Effector memory CD8-positive, alpha-beta T cell (primary cell): ENCODE results near the gene HOXB2.
"Not testable (repeated sequence)": the region's sequence is repeated elsewhere in the genome, so short reads cannot be mapped to it uniquely, and the experiment has no call there.

Source experiments
- ATAC-seq: fragments of 150-1000 bp; cut with Tn5 transposase; replicated peaks from 2 replicates; pipeline ENCODE4 v1.10.0; 2021; ENCODE audit warnings: mild to moderate bottlenecking, moderate library complexity
- DNase-seq, 3 experiments: peaks; one replicate each; pipeline ENCODE4 v3.0.0; 2021
- H3K27ac Mint-ChIP-seq, 2 donors: one replicate each; pipeline ENCODE4 v1.8.0; 2022; ENCODE audit warnings: mild to moderate bottlenecking in 2 of 2, mixed read lengths in 2 of 2, moderate library complexity in 2 of 2
- H3K27me3 Mint-ChIP-seq, 2 donors: one replicate each; pipeline ENCODE4 v1.8.0; 2022; ENCODE audit warnings: mixed read lengths in 2 of 2
- H3K36me3 Mint-ChIP-seq: one replicate; pipeline ENCODE4 v1.8.0; 2022; ENCODE audit warnings: mild to moderate bottlenecking, moderate library complexity, mixed read lengths; ENCODE audit not compliant: insufficient read depth
- H3K4me1 Mint-ChIP-seq, 2 donors: one replicate each; pipeline ENCODE4 v1.8.0; 2022; ENCODE audit warnings: low read depth in 2 of 2, mixed read lengths in 2 of 2
- H3K4me3 Mint-ChIP-seq, 2 donors: one replicate each; pipeline ENCODE4 v1.8.0; 2022; ENCODE audit warnings: mild to moderate bottlenecking in 2 of 2, mixed read lengths in 2 of 2, moderate library complexity in 2 of 2
- H3K9me3 Mint-ChIP-seq, 2 donors: one replicate each; pipeline ENCODE4 v1.8.0; 2022; ENCODE audit warnings: mixed read lengths in 2 of 2

Gene HOXB2

DNA sequence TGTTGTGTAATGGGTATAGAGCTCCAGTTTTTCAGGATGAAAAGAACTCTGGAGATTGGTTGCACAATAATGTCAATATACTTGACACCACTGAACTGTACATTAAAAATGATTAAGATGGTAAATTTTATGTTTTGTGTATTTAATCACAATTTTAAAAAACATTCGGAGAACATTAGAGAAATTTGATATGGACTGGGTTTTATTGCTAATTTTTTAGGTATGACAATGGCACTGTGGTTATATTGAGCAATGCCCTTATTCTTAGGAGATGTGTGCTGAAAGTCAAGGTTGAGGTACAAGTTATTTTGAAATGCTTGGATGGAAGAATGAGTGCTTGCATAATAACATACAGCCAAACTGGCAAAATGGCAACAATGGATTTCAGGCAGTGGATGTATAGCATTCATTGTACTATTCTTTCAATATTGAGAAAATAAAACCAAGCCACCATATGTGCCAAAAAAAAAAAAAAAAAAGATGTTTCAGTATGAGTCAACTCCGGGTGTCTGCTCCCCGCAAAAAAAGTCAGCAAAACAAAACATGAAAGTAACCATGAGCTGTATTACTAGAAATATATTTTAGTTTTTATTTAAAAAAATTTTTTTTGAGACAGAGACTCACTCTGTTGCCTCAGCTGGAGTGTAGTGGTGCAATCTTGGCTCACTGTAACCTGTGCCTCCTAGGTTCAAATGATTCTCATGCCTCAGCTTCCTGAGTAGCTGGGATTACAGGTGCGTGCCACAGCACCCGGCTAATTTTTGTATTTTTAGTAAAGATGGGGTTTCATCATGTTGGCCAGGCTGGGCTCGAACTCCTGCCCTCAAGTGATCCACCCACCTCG, 33.9 kb downstream of the HOXB2 start:
- peaks cover 3% of the 10 kb centered on the region for H3K36me3 Mint-ChIP-seq
- H3K9me3 Mint-ChIP-seq = no peaks in the 10 kb centered on the region
- H3K27me3 Mint-ChIP-seq = peaks cover 13 to 54% of the 10 kb centered on the region in 2 donors
- H3K27ac Mint-ChIP-seq = peak overlapping the region in 1 of 2 donors; percentile 30
- DNase-seq = no peak
- H3K4me1 Mint-ChIP-seq = peaks cover 13 to 21% of the 10 kb centered on the region in 2 donors
- peak; percentile 84 for ATAC-seq
- peak overlapping the region in 1 of 2 donors; percentile 2 for H3K4me3 Mint-ChIP-seq

DNA sequence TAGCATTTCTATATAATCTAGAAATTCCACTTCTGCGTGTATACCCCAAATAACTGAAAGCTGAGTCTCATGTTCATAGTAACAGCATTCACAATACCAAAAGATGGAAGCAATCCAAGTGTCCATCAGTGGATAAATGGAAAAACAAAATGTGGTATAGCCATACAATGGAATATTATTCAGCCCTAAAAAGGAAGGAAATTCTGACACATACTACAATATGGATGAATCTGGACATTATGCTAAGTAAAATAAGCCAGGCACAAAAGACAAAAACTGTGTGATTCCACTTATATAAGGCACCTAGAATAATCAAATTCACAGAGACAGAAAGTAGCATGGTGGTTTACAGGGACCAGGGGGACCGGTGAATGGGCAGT, 34.5 kb downstream of the HOXB2 start:
- Mint-ChIP-seq H3K4me1 (peaks cover 18 to 25% of the 10 kb centered on the region in 2 donors), H3K27ac (peak overlapping the region in 1 of 2 donors; percentile 30), H3K27me3 (peaks cover 7 to 48% of the 10 kb centered on the region in 2 donors), H3K4me3 (no peak overlapping the region), H3K9me3 (no peaks in the 10 kb centered on the region), H3K36me3 (peaks cover 3% of the 10 kb centered on the region)
- ATAC-seq (no peak), DNase-seq (no peak)

DNA sequence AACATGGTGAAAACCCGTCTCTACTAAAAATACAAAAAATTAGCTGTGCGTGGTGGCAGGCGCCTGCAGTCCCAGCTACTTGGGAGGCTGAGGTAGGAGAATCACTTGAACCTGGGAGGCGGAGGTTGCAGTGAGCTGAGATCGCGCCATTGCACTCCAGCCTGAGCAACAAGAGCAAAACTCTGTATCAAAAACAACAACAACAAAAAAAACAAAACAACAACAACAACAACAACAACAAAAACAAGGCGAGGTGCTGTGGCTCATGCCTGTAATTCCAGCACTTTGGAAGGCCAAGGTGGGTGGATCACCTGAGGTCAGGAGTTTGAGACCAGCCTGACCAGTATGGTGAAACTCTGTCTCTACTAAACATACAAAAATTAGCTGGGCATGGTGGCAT, 35.2 kb downstream of the HOXB2 start:
- H3K4me3 Mint-ChIP-seq, DNase-seq, ATAC-seq, H3K9me3 Mint-ChIP-seq, H3K36me3 Mint-ChIP-seq, H3K27ac Mint-ChIP-seq: not testable (repeated sequence)
- Mint-ChIP-seq H3K27me3 (peaks cover under 1 to 42% of the 10 kb centered on the region in 2 donors), H3K4me1 (peaks cover 18 to 30% of the 10 kb centered on the region in 2 donors)

DNA sequence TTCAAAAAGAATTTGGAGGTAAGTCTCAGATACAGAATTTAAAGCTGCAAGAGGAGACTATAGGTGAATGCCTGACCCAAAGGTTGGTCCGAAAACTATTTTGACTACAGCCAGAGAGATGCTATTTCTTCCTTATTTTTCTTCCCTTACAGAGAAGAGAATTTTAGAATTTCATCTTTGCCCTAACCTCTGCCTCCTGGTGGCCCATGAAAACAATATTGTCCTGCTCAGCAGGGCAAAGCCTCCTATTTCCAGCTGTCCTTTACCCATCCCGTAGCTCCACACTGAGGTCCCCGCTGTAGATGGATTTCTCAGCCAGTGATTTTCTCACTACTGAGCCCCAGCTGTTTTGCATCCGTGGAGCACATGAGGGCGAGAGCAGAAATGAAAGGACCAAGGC, 38.7 kb downstream of the HOXB2 start:
- ATAC-seq (no peak), DNase-seq (no peak)
- peaks cover 12 to 19% of the 10 kb centered on the region in 2 donors for H3K4me1 Mint-ChIP-seq
- H3K27ac Mint-ChIP-seq = peak overlapping the region; percentile 62 to 86
- H3K36me3 Mint-ChIP-seq = no peaks in the 10 kb centered on the region
- H3K4me3 Mint-ChIP-seq = no peak overlapping the region
- H3K9me3 Mint-ChIP-seq = no peaks in the 10 kb centered on the region
- peaks cover 0 to 10% of the 10 kb centered on the region in 2 donors for H3K27me3 Mint-ChIP-seq

DNA sequence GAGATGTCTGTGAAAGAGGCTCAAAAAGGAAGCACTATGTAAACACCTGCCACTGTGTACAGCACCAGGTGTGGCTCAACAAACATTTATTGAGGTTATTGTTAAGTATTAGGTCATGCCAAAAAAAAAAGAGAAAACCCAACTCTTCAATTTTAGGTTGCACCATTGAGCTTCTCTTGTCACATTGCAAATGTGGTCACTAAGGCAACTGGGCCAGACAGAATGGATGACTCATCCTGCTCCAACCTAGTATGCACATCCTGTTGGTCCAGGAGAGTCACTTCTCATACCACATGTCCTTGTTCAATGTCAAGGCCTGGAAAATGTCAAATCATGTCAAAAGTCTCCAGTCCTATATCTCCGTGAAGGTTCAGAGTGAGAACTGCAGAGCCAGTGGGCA, 39.1 kb downstream of the HOXB2 start:
- Mint-ChIP-seq H3K4me3 (no peak overlapping the region), H3K4me1 (peaks cover 9 to 16% of the 10 kb centered on the region in 2 donors), H3K36me3 (no peaks in the 10 kb centered on the region), H3K27me3 (peaks cover 0 to 10% of the 10 kb centered on the region in 2 donors), H3K9me3 (no peaks in the 10 kb centered on the region), H3K27ac (peak overlapping the region; percentile 62 to 86)
- ATAC-seq (peak; percentile 98), DNase-seq (peak; percentile 27 to 43 (median 34))

DNA sequence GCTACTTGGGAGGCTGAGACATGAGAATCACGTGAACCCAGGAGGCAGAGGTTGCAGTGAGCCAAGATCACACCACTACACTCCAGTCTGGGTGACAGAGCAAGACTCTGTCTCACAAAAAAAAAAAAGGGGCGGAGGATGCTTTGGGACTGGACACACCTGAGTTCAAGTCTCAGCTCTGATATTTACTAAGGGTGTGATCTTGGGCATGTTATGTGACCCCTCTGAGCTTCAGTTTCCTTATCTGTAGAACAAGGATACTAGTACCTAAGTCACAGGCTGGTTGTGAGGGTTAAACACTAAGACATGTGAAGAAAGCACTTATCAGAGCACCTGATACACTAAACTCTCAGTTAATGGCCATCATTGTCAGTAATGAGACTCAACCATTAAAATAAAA, 40.0 kb downstream of the HOXB2 start:
- H3K36me3 Mint-ChIP-seq = no peaks in the 10 kb centered on the region
- ATAC-seq = no peak
- peak overlapping the region; percentile 62 to 86 for H3K27ac Mint-ChIP-seq
- DNase-seq = no peak
- no peak overlapping the region for H3K4me3 Mint-ChIP-seq
- H3K27me3 Mint-ChIP-seq = peaks cover 0 to 17% of the 10 kb centered on the region in 2 donors
- no peaks in the 10 kb centered on the region for H3K9me3 Mint-ChIP-seq
- H3K4me1 Mint-ChIP-seq = peaks cover 5 to 11% of the 10 kb centered on the region in 2 donors

DNA sequence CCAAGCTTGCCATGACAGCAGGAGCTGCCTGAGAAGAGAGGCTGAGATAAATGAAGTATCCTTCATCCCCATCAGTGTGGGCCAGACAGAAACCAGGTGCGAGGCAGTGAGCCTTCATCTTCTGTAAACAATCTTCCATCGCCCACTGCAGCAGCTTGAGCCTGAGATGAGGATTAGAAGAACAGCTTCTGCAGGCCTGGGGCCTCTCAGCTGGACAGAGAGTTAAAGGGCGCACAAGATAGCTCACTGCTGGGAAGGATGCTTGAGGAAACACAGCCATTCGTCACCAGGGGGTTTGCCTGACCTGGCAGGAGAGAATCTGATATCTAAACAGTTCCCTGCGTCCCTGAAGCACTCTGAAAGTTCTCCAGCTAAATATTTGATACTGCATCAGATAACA, 41.2 kb downstream of the HOXB2 start:
- Mint-ChIP-seq H3K4me3 (no peak overlapping the region), H3K36me3 (no peaks in the 10 kb centered on the region), H3K4me1 (peaks cover 5 to 11% of the 10 kb centered on the region in 2 donors), H3K27ac (peak overlapping the region in 1 of 2 donors; percentile 58), H3K9me3 (no peaks in the 10 kb centered on the region), H3K27me3 (peaks cover 0 to 16% of the 10 kb centered on the region in 2 donors)
- no peak for DNase-seq
- ATAC-seq = no peak

DNA sequence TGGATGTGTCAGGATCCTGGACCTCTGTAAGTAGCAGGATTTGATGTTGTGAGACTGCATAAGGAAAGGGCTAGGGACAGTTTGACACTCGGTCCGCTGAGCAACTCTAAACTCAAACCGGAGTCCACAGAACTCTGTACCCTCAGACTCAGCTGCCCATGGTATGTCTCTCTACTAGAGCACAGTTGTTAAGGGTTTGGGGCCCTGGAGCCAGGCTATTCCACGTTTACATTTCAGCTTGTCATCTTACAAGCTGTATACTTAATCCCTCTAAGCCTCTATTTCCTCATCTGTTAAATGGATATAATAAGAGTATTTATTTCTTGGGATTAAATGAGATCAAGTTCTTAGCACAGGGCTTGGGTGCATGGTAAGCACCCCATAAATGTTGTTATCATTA, 42.0 kb downstream of the HOXB2 start:
- DNase-seq = no peak
- Mint-ChIP-seq H3K9me3 (no peaks in the 10 kb centered on the region), H3K27ac (peak overlapping the region in 1 of 2 donors; percentile 58)

DNA sequence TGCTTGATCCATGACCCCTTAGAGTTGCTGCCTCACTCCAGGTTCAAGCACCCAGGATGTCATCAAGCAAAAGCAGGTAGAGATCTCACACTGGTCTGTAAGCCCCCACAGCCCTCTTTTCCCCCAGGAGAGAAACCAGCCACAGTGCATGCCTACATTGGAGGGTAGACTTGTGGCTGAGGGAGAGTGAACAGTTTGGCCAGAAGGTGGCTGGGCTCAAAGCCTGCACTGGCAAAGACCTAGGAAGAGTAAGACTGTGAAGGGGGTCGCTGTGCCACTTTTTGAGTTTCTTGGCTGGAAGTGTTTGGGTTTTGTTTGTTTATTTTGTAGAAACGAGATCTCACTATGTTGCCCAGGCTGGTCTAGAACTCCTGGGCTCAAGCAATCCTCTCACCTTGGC, 42.6 kb downstream of the HOXB2 start:
- Mint-ChIP-seq H3K9me3 (no peaks in the 10 kb centered on the region), H3K27me3 (peaks cover 0 to 17% of the 10 kb centered on the region in 2 donors), H3K27ac (no peak overlapping the region), H3K4me3 (no peak overlapping the region), H3K4me1 (peaks cover 5 to 11% of the 10 kb centered on the region in 2 donors), H3K36me3 (no peaks in the 10 kb centered on the region)
- DNase-seq = no peak
- no peak for ATAC-seq

More for the DNA sequence above, 42.0 kb downstream of the HOXB2 start:
- H3K4me1 Mint-ChIP-seq = peaks cover 5 to 11% of the 10 kb centered on the region in 2 donors
- H3K4me3 Mint-ChIP-seq = no peak overlapping the region
- H3K36me3 Mint-ChIP-seq = no peaks in the 10 kb centered on the region
- no peak for ATAC-seq
- peaks cover 0 to 12% of the 10 kb centered on the region in 2 donors for H3K27me3 Mint-ChIP-seq

DNA sequence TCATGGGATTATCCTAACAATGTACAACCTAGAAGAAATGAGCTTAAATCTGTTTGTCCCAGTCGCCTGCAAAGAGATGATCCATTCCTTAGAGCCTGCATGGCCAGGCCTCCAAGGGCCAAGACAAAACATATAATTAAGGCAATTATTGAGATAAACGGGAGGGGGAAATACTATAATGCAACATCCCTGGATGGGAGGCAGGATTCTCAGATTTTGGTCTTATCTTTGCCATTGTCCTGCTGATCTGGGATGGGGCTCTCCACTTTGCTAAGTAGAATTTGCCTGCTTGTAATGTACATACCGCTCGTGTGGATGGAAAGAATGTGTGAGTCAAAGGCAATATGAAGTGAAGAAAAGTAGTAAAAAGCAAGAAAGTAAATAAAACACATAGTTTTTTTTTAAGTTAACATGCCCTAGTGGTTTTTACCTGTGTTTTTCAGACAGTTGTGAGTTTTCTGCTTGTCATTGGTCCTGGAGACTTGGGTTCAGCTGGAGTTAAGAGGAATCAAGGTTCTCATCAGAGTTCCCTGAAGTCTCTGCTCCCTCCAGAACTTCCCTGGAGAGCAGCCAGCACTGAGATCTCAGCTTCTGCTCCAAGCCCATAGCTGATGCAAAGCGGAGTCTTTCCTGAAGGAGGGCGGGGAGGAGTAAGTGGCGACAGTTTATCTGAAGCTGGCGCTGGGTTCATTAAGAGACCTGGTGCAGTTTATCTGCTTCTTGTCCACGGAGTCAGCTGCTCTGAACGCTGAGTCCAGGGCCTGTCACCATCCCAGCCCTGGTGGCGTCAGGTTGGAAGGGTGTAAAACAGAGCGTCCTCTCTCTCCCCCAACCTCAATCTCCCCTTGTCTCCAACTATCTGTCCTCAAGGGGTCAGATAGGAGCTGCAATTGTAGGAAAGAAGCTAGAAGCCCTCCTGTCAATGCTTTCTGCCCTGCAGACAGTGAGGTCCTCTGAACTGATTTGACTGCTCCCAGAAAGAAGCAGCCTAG, 44.2 kb downstream of the HOXB2 start:
- H3K4me1 Mint-ChIP-seq = peaks cover 4 to 7% of the 10 kb centered on the region in 2 donors
- ATAC-seq (no peak), DNase-seq (no peak)
- no peaks in the 10 kb centered on the region for H3K9me3 Mint-ChIP-seq
- no peaks in the 10 kb centered on the region for H3K36me3 Mint-ChIP-seq
- H3K27ac Mint-ChIP-seq = peak overlapping the region in 1 of 2 donors; percentile 62
- H3K4me3 Mint-ChIP-seq = no peak overlapping the region
- H3K27me3 Mint-ChIP-seq = peaks cover 0 to 17% of the 10 kb centered on the region in 2 donors

DNA sequence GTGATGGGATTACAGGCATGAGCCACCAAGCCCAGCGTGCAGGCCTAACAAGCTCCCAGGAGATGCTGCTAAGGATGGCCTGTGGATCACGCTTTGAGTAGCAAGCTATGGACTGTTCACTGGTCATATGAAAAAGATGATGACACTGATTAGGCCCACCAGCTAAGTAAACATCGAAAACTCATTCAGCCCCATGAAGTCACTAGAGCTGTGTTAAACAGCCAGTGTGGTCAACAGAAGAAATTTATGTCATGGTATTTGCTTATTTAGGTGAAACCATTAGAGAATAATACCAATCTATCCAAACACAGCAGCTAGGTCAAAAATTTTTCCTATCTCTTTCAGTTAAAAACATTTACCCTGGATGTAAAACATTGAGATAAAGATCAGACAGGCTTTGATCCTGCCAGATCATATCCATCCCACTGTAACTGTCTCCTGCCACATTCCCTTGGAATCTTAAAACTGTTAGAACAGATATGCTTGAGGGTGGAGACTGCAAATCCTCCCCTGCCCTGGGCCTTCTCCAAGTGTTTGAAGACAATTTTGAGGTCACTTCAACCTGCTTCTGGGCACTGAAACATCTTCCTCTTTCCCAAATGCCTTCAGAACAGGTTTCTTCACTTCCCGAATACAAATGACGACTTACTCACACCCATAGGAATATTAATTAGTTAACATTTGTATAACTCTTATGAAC, 45.0 kb downstream of the HOXB2 start:
- ATAC-seq (no peak), DNase-seq (no peak)
- Mint-ChIP-seq H3K36me3 (no peaks in the 10 kb centered on the region), H3K27ac (no peak overlapping the region), H3K9me3 (no peaks in the 10 kb centered on the region), H3K27me3 (peaks cover 0 to 21% of the 10 kb centered on the region in 2 donors), H3K4me3 (no peak overlapping the region), H3K4me1 (no peaks in the 10 kb centered on the region)

DNA sequence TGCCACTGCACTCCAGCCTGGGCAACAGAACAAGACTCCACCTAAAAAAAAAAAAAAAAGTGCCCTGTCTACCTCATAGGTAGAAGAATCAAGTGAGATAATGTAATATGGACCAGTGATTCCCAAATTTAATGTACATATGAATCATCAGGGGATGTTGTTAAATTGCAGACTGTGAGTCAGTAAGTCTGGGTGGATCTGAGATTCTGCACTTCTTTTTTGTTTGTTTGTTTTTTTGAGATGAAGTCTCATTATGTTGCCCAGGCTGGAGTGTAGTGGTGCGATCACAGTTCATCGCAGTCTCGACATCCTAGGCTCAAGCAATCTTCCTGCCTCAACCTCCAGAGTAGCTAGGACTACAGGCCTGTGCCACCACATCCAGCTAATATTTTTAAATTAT, 45.7 kb downstream of the HOXB2 start:
- Mint-ChIP-seq H3K9me3 (no peaks in the 10 kb centered on the region), H3K27ac (no peak overlapping the region), H3K27me3 (peaks cover 0 to 28% of the 10 kb centered on the region in 2 donors), H3K4me3 (no peak overlapping the region), H3K36me3 (no peaks in the 10 kb centered on the region), H3K4me1 (no peaks in the 10 kb centered on the region)
- no peak for DNase-seq
- ATAC-seq = no peak
